ENCODE measurements around the gene YIPF2. TPM values are rescaled to one million over a fixed set of nuclear protein-coding genes. Genes with fewer than 3 reads are reported as not detected.

YIPF2 gene
- polyA plus RNA-seq, 2 of the 4 experiments (the other 2 are of a cell fraction) = 13.1 to 17.5 TPM

DNA sequence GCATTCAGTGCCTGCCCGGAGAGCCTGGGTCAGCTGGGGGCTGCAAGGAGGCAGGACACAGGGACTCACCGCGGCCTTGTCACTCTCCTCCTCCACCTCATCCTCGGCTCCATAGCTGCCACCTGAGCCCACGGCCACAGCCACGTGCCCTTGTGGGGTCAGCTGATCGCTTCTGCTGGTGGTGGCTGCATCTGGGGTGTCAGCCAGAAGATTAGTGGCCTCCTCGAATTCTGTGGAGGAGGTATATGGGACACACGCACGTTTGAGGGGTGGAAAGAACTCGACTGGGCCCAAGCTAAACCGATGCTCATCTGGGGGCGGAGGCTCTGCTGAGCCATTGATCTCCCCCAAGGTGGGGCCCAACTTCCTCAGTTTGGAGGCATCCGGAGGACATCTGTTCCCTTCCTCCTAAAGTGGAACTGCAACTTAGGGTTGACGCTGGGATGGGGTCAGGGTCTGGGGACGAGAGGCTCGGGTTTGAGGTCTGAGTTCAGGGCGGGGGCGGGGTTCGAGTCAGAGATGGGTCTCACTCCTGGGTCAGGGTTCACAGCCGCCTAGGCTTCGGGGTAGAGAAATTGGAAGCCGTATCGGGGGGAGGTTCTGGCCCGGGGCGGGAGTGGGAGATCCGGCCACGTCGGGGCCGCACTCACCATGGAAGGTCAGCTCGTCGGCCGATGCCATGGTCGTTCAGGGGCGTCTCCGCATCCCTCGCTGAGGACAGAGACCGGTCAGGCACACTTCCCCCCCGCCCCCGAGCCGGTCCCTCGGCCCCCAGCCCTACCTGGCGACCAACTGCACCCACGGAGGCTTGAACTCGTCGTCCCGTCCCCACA is 493 bp downstream of the YIPF2 start:
- H3K9me3 ChIP-seq = no peaks in the 10 kb centered on the region
- ChIA-PET CTCF (no interaction called here), POLR2A (no interaction called here)
- peak overlapping the region; percentile 91 to 97 for H3K27ac ChIP-seq
- H3K4me1 ChIP-seq = peaks cover 11% of the 10 kb centered on the region; the same call in 2 of the 3 replicates
- ATAC-seq (peak; percentile 52 to 68; a peak in 5 of 6 replicates), FAIRE-seq (no peak), DNase-seq (ENCODE audit: low read depth in 1 of 2, low spot score in 1 of 2) (no peak)
- peak overlapping the region; percentile 77 for H3K4me2 ChIP-seq
- TF ChIP-seq, protein P1, sequence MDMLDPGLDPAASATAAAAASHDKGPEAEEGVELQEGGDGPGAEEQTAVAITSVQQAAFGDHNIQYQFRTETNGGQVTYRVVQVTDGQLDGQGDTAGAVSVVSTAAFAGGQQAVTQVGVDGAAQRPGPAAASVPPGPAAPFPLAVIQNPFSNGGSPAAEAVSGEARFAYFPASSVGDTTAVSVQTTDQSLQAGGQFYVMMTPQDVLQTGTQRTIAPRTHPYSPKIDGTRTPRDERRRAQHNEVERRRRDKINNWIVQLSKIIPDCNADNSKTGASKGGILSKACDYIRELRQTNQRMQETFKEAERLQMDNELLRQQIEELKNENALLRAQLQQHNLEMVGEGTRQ (IDR thresholded peaks at IDR 0.05) = peak; percentile 45
- TF ChIP-seq HOXA7 (CRISPR knock-in tag; IDR thresholded peaks at IDR 0.05) = no peak
- peak overlapping the region; percentile 100 for H3K4me3 ChIP-seq
- 9% methylated on average over 14 of the region's 47 CpGs for WGBS (ENCODE audit: missing lambda C conversion rate)

GRCh38 chr19:10924597-10924996 is 3.8 kb downstream of the YIPF2 start:
- WGBS (ENCODE audit: missing lambda C conversion rate) = 87% methylated on average over 13 of the region's 13 CpGs

DNA sequence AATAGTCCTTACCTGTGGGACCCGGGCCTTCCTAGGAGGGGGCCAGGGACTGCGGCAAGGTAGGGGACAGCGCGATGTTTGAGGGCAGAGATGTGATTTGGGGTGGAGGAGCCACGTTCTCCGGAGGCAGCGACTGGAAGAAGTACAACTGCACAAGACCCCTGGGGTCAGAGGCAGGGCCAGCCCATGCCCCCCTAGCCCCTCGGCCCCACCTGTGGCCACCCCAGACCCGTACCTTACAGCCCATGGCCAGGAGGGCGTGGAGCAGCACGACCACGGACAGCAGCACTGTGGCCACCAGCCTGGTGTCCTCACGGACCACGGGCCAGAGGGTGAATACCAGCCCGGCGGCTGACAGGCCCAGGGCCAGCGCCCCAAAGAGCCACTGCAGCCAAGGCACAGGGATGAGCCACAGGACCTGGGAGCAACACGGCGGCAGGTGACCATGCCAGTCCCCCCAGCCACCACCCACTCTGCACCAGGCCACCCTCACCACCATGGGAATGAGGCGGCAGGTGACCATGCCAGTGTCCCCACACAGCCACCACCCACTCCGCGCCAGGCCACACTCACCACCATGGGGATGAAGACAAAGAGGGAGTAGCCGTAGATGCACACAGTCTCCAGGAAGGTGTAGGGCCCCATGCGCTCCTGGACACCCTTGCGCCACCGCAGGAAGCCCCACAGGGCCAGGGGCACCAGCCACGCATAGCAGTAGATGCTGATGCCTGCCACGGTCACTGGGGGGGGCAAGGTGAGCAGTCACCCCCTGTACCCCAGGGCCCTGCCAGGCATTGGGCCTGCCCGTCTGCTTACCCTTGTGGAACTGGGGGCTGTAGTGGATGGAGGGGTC is 5.0 kb downstream of the YIPF2 start:
- no peak overlapping the region for H3K4me2 ChIP-seq
- no peak for DNase-seq (ENCODE audit: low read depth in 1 of 2, low spot score in 1 of 2)
- no peak for ATAC-seq
- CTCF ChIA-PET = no interaction called here
- TF ChIP-seq PHF8 (IDR thresholded peaks at IDR 0.05; ENCODE audit: borderline replicate concordance, low read depth) (no peak), ESRRA (IDR thresholded peaks at IDR 0.05; ENCODE audit: borderline replicate concordance, low read length) (no peak), RCOR1 (IDR thresholded peaks at IDR 0.05; ENCODE audit: low read depth, low read length) (no peak), SREBF2 (IDR thresholded peaks at IDR 0.05) (no peak), KDM1A (IDR thresholded peaks at IDR 0.05; ENCODE audit: low read depth) (no peak), ZNF302 (CRISPR knock-in tag; IDR thresholded peaks at IDR 0.05) (no peak), RARB (CRISPR knock-in tag; IDR thresholded peaks at IDR 0.05) (no peak), KDM5A (IDR thresholded peaks at IDR 0.05) (no peak), ZFP36 (IDR thresholded peaks at IDR 0.05; ENCODE audit: borderline replicate concordance, partially characterized antibody) (no peak)
- TF ChIP-seq, protein P2, sequence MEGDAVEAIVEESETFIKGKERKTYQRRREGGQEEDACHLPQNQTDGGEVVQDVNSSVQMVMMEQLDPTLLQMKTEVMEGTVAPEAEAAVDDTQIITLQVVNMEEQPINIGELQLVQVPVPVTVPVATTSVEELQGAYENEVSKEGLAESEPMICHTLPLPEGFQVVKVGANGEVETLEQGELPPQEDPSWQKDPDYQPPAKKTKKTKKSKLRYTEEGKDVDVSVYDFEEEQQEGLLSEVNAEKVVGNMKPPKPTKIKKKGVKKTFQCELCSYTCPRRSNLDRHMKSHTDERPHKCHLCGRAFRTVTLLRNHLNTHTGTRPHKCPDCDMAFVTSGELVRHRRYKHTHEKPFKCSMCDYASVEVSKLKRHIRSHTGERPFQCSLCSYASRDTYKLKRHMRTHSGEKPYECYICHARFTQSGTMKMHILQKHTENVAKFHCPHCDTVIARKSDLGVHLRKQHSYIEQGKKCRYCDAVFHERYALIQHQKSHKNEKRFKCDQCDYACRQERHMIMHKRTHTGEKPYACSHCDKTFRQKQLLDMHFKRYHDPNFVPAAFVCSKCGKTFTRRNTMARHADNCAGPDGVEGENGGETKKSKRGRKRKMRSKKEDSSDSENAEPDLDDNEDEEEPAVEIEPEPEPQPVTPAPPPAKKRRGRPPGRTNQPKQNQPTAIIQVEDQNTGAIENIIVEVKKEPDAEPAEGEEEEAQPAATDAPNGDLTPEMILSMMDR (IDR thresholded peaks at IDR 0.05) = no peak
- WGBS (ENCODE audit: missing lambda C conversion rate) = 97% methylated on average over 8 of the region's 29 CpGs
- FAIRE-seq = no peak
- no peak overlapping the region for H3K4me3 ChIP-seq
- no peak overlapping the region for H3K27ac ChIP-seq
- no peaks in the 10 kb centered on the region for H3K9me3 ChIP-seq
- POLR2A ChIA-PET = no interaction called here
- H3K4me1 ChIP-seq = 0 out of 3 replicates have a peak, but pooled peaks cover 7% of the 10 kb centered on the region

More at GRCh38 chr19:10924597-10924996, 3.8 kb downstream of the YIPF2 start:
- Histone ChIP-seq H3K4me3 (no peak overlapping the region), H3K4me2 (no peak overlapping the region), H3K27ac (no peak overlapping the region), H3K9me3 (no peaks in the 10 kb centered on the region), H3K4me1 (peaks cover 8% of the 10 kb centered on the region; the same call in 1 of the 3 replicates)
- CTCF ChIA-PET = interaction anchor here (0.6 kb wide), 1 partner anchor 21 kb away, joined by 3 read pairs; no protein-coding TSS in a partner anchor
- TF ChIP-seq RARB (CRISPR knock-in tag; IDR thresholded peaks at IDR 0.05) = no peak
- TF ChIP-seq, protein P3, sequence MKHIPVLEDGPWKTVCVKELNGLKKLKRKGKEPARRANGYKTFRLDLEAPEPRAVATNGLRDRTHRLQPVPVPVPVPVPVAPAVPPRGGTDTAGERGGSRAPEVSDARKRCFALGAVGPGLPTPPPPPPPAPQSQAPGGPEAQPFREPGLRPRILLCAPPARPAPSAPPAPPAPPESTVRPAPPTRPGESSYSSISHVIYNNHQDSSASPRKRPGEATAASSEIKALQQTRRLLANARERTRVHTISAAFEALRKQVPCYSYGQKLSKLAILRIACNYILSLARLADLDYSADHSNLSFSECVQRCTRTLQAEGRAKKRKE (CRISPR knock-in tag; IDR thresholded peaks at IDR 0.05; ENCODE audit: low read depth) = no peak
- no peak for TF ChIP-seq ZC3H11A (IDR thresholded peaks at IDR 0.05)
- TF ChIP-seq TP53 (CRISPR knock-in tag; IDR thresholded peaks at IDR 0.05) = no peak
- no peak for TF ChIP-seq PHF8 (IDR thresholded peaks at IDR 0.05; ENCODE audit: borderline replicate concordance, low read depth)
- TF ChIP-seq HOXA7 (CRISPR knock-in tag; IDR thresholded peaks at IDR 0.05) = no peak
- no peak for TF ChIP-seq JUNB (IDR thresholded peaks at IDR 0.05)
- TF ChIP-seq, protein P2 (IDR thresholded peaks at IDR 0.05) = no peak
- TF ChIP-seq RNF2 (IDR thresholded peaks at IDR 0.05; ENCODE audit: borderline replicate concordance, low read depth) = no peak
- no peak for TF ChIP-seq FOSB (CRISPR knock-in tag; IDR thresholded peaks at IDR 0.05)
- TF ChIP-seq ZFP36 (IDR thresholded peaks at IDR 0.05; ENCODE audit: borderline replicate concordance, partially characterized antibody) = no peak
- TF ChIP-seq BHLHE40 (IDR thresholded peaks at IDR 0.05; ENCODE audit: low read depth, low read length) = no peak
- no peak for TF ChIP-seq MAFK (IDR thresholded peaks at IDR 0.05; ENCODE audit: partially characterized antibody)
- TF ChIP-seq KDM1A (IDR thresholded peaks at IDR 0.05; ENCODE audit: low read depth) = no peak
- no peak for TF ChIP-seq EP300 (IDR thresholded peaks at IDR 0.05)
- no peak for TF ChIP-seq CBX2 (IDR thresholded peaks at IDR 0.05; ENCODE audit: borderline replicate concordance, low read depth)
- no peak for TF ChIP-seq HOXB5 (CRISPR knock-in tag; IDR thresholded peaks at IDR 0.05)
- TF ChIP-seq CBX8 (IDR thresholded peaks at IDR 0.05) = no peak
- TF ChIP-seq FOSL2 (IDR thresholded peaks at IDR 0.05) = no peak
- no peak for TF ChIP-seq FOSL2 (CRISPR knock-in tag; IDR thresholded peaks at IDR 0.05)
- DNase-seq (ENCODE audit: low read depth in 1 of 2, low spot score in 1 of 2) (no peak), FAIRE-seq (no peak), ATAC-seq (no peak)
- POLR2A ChIA-PET = no interaction called here

Measured in A549 (cell line).